HFF-Myc (cell line): ENCODE data around the gene GFOD2.

Experiments used
- DNase-seq: peaks from one replicate; pipeline ENCODE4 v3.0.0-alpha.2; 2011; ENCODE audit warnings: low read depth; ENCODE audit errors: extremely low read depth
- H3K4me3 ChIP-seq: replicated peaks from 2 replicates; pipeline ENCODE4 v1.5.1; 2011; ENCODE audit warnings: low read depth, mild to moderate bottlenecking, control low read depth, low read length
- TF ChIP-seq, protein P1 (sequence below): IDR thresholded peaks from 2 replicates; pipeline ENCODE4 v1.5.1; 2012; ENCODE audit warnings: mild to moderate bottlenecking, low read depth, low read length, control low read depth; ENCODE audit errors: missing control alignments

The GFOD2 gene

DNA sequence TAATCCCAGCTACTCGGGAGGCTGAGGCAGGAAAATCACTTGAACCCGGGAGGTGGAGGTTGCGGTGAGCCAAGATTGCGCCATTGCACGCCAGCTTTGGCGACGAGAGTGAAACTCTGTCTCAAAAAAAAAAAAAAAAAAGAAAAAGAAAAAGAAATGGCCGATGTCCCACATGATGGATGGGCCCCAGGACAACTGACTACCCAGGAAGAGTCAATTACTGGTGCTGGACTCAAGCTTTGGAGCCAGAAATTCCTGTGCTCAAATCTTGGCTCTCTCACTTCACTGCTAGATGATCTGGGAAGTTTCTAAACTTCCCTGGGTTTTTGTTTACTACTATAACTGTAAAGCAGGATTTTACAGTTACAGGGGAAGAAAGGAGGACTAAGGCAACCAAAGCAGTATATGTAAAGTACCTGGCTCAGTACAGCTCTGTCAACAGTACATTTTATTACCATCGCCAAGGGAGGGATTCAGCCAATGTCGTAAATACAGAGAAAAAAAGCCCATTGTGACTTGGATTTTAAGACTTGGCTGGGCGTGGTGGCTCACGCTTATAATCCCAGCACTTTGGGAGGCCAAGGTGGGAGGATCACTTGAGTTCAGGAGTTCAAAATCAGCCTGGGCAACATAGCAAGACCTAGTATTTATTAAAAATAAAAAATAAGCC lies 40.6 kb downstream of the GFOD2 start:
- DNase-seq, result no peak
- no peak overlapping the region for H3K4me3 ChIP-seq
- TF ChIP-seq, protein P1, sequence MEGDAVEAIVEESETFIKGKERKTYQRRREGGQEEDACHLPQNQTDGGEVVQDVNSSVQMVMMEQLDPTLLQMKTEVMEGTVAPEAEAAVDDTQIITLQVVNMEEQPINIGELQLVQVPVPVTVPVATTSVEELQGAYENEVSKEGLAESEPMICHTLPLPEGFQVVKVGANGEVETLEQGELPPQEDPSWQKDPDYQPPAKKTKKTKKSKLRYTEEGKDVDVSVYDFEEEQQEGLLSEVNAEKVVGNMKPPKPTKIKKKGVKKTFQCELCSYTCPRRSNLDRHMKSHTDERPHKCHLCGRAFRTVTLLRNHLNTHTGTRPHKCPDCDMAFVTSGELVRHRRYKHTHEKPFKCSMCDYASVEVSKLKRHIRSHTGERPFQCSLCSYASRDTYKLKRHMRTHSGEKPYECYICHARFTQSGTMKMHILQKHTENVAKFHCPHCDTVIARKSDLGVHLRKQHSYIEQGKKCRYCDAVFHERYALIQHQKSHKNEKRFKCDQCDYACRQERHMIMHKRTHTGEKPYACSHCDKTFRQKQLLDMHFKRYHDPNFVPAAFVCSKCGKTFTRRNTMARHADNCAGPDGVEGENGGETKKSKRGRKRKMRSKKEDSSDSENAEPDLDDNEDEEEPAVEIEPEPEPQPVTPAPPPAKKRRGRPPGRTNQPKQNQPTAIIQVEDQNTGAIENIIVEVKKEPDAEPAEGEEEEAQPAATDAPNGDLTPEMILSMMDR, result no peak

GRCh38 chr16:67677712-67678111 lies 41.4 kb downstream of the GFOD2 start:
- no peak for DNase-seq
- no peak overlapping the region for H3K4me3 ChIP-seq
- TF ChIP-seq, protein P1, result no peak

GRCh38 chr16:67676939-67677338 lies 42.2 kb downstream of the GFOD2 start:
- H3K4me3 ChIP-seq, result no peak overlapping the region

DNA sequence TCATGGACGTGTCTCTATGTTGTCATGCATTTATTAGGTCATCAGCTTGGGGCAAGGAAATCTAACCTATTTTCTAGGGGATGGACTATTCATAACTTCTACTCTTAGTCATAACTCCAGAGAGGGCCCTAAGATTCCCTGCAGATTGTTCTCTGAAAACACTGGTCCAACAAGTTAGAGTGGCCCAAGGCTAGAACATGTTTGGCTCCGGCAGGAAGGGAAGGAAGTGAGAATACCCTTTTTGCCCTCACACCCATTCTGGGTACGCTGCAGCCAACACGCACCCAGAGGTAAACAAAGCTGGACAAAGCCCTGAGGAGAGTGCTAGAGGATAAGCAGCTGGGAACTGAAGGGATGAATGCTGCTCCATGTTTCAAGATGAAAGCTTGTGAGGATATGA lies 42.6 kb downstream of the GFOD2 start:
- TF ChIP-seq, protein P1, result no peak
- DNase-seq, result no peak
- no peak overlapping the region for H3K4me3 ChIP-seq

More at GRCh38 chr16:67676939-67677338, 42.2 kb downstream of the GFOD2 start:
- no peak for DNase-seq
- TF ChIP-seq, protein P1, result no peak

DNA sequence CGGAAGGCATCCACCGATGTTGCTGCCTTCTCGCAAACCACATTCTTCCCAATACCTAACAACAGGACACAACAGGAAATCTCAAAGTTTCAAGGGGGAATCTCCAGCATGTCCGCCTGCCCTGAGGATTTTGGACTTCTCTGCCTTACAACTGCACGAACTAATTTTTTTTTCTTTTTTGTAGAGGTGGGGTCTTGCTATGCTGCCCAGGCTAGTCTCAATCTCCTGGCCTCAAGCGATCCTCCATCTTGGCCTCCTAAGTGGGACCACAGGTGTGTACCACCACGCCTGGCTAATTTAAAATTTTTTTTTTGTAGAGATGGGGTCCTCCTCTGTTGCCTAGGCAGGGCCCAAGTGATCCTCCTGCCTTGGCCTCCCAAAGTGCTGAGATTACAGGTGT lies 43.1 kb downstream of the GFOD2 start:
- no peak overlapping the region for H3K4me3 ChIP-seq
- no peak for DNase-seq
- TF ChIP-seq, protein P1, result no peak

DNA sequence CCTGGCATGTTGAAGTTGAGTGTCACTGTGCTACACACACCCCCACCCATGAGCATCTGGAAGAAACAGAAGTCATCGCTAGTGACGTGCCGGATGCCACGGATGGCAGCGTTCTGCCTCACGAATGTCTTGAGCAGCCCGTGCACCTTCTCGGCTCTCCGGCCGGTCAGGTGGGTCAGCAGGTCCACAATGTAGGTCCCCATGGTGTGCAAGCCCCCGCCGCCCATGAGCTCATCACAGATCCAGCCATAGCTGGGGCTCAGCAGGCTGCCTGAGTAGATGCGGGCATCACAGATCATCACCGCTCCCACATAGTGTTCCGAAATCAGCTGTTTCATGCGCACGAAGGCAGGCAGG lies 43.6 kb downstream of the GFOD2 start:
- no peak overlapping the region for H3K4me3 ChIP-seq
- DNase-seq, result no peak
- TF ChIP-seq, protein P1, result no peak
